GM12892 (cell line): ENCODE measurements around the gene OR4D10. TPM values are rescaled to one million over a fixed set of nuclear protein-coding genes. Genes with fewer than 3 reads are reported as not detected.
"Not testable (repeated sequence)": the region's sequence is repeated elsewhere in the genome, so short reads cannot be mapped to it uniquely, and the experiment has no call there.

Experiments
- DNase-seq: peaks from one replicate; pipeline ENCODE4 v3.0.0; 2011; ENCODE audit not compliant: insufficient read length
- FAIRE-seq: peaks from 2 replicates; lab custom pipeline; 2011; peaks lifted over from hg19 to GRCh38; lab: Jason Lieb, UNC
- POLR2A ChIP-seq: IDR thresholded peaks from 2 replicates; pipeline ENCODE4 v1.6.1; 2011; ENCODE audit warnings: low read depth, low read length, control low read depth
- POLR2AphosphoS5 ChIP-seq: IDR thresholded peaks from 2 replicates; pipeline ENCODE4 v1.6.1; 2011; ENCODE audit warnings: low read depth, low read length, control low read depth
- TAF1 ChIP-seq: IDR thresholded peaks from 2 replicates; pipeline ENCODE4 v1.6.1; 2011; ENCODE audit warnings: low read depth, mild to moderate bottlenecking, control low read depth, low read length, borderline replicate concordance
- polyA plus RNA-seq: library from polyadenylated mRNA; unstranded; fragments of >200 nt; gene quantifications from one replicate; pipeline ENCODE4 v1.2.1, GENCODE V29; 2012; ENCODE audit warnings: missing spikeins, inconsistent platforms; ENCODE audit not compliant: missing spikeins

The OR4D10 gene
- not detected for polyA plus RNA-seq

DNA sequence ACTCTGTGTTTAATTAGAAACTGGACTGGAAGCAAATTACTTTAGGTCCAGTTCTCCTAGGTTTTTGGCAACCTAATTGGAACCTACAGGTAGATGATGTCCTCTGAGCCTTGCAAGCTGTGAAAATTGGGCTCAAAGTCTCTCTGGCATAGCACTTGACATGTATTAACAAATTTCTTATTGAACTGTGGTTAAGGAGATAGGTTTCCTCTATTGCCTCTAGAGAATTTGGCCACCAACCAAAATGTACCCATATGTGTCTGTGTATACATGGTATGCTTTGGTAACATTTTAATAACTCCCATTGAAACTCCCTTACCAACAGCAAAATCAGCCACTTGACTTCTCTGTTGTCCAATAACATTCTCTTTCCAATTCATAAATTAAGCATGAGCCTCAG is at the start of gene OR4D10:
Gene OR4D10 (plus strand): TSS at position 301 of the 400 bp plus-strand sequence. CDS start 4,115 bp downstream, outside the sequence.
- DNase-seq (no peak), FAIRE-seq (no peak)
- TF ChIP-seq TAF1 (no peak), POLR2A (no peak), POLR2AphosphoS5 (no peak)

DNA sequence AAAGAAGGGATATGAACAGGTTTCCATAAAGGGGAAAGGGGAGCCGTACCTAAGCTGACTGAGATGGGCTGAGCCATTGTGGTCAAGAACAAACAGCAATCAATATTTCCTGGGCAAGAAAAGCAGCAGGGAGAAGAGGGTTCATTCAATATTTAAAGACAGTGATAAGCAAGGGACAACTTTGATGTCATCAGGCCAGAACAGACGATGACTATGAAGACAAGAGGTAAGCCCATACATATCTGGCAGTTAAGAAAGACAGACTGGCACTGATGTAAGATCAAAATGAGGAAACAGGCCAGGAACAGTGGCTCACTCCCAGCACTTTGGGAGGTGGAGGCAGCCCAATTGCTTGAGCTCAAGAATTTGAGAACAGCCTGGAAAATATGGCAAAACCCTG is 49.3 kb upstream of the OR4D10 start:
- no peak for FAIRE-seq
- DNase-seq, result no peak
- TF ChIP-seq TAF1, result no peak
- no peak for TF ChIP-seq POLR2A
- no peak for TF ChIP-seq POLR2AphosphoS5

DNA sequence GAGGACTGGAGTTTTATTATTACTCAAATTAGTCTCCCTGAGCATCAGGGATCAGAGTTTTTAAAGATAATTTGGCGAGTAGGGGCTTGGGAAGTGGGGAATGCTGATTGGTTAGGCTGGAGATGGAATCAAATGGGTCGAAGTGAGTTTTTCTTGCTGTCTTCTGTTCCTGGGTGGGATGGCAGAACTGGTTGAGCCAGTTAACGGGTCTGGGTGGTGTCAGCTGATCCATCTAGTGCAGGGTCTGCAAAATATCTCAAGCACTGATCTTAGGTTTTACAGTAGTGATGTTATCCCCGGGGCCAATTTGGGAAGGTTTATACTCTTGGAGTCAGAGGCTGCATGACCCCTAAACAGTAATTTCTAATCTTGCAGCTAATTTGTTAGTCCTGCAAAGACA is 48.0 kb upstream of the OR4D10 start:
- DNase-seq (no peak), FAIRE-seq (no peak)
- TF ChIP-seq TAF1 (no peak), POLR2A (no peak), POLR2AphosphoS5 (no peak)

DNA sequence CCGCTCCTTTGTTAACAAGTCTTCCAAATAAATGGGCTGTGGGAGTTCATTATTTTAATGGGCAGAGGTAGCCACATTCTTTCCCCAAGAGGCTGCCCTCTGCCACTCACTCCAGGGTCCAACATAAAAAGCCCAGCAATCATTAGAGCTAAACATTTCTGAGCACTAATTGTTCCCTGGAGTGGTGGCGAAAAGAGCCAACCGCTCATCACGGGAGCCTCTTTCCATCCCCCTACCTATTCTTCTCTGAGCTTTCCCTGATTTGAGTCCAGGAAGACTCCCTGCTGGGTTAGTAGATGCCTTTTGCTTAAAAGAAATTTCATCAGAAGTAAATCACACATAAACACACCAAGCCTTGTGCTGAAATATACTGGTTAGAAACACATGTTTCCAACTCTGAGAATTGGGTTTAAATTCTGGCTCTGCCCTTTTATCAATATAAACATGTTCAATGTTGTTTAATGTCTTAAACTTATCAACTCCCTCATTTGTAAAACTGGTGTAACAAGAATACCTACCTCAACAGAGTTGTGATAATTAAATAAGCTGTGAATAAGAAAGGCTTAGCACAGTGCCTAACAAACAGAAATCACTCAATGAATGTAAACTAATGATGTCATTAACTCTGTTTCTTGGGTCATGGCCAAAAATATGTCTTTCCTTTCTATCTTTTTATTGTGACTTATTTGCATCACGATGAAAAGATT is 46.6 kb upstream of the OR4D10 start, which contains the start of gene OR5A2:
Gene OR5A2 (minus strand): TSS at position 53 of the 707 bp plus-strand sequence. CDS start 3,460 bp downstream, outside the sequence.
- TF ChIP-seq POLR2AphosphoS5 (no peak), POLR2A (no peak), TAF1 (no peak)
- FAIRE-seq (no peak), DNase-seq (no peak)

DNA sequence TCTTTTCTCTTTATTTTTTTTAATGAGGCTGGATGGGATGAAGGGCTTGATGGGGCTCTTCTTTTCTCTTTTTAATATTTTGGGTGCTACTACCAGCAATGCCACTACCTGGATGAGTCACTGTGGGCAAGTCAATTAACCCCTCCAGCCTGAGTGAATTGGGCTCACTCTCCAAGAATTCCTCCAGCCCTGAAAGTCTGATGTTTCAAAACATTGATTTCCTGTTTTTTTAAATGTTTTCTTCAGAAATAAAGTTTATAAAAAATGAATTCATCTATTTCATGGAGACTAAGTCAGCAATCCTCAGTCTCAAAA is 46.1 kb upstream of the OR4D10 start:
- DNase-seq, result no peak
- no peak for TF ChIP-seq POLR2A
- TF ChIP-seq TAF1, result no peak
- TF ChIP-seq POLR2AphosphoS5, result no peak
- no peak for FAIRE-seq

DNA sequence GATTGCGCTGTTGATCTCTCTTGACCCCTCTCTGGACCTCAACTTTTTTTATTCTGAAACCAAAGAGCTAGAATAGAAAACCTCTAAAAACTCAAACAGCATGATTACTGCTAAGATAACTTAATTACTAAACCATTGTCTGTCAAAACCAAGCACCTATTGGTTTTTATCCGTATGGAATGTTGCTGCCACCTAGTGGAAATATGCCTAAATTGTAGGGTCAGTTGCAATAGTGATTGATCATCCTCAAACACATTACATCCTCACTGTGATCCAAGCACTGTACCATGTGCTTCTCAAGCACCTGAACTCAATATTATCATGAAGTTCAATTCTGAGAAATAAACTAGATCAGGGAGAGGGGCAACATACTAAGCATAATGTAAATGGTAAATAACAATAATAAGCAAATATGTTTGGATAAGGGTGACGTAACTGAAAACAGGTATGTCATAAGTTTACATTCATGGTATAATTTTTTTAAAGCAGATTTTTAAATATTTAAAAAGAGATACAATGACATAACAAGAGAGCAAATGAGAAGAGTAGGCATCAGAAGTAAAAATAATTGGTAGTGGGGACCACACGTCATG is 43.1 kb upstream of the OR4D10 start:
- DNase-seq (peak; percentile 3), FAIRE-seq (peak; percentile 98)
- TF ChIP-seq POLR2AphosphoS5, result no peak
- TF ChIP-seq TAF1, result no peak
- TF ChIP-seq POLR2A, result no peak

DNA sequence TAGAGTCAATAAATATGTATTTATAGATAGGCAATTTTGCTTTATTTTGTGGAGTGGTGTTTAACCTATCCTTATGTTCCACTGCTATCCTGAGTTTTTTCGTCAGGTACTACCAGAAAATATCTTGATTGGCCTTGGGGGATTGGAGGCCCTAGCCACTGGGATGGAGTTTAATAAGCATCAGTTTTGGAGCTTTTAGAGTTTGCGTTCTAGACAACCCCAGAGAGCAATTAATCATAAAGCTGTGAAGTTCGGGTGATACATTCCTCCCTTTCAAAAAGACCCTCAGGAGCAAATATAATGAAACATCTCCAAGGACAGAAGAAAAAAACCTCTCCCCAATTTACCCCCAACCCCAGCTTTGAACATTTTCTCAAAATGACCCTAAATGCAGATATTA is 36.9 kb upstream of the OR4D10 start, which contains the start of gene OR5A1:
Gene OR5A1 (plus strand): TSS at position 301 of the 400 bp plus-strand sequence. CDS start 6,700 bp downstream, outside the sequence.
- no peak for DNase-seq
- no peak for TF ChIP-seq POLR2A
- no peak for TF ChIP-seq TAF1
- TF ChIP-seq POLR2AphosphoS5, result no peak
- no peak for FAIRE-seq

DNA sequence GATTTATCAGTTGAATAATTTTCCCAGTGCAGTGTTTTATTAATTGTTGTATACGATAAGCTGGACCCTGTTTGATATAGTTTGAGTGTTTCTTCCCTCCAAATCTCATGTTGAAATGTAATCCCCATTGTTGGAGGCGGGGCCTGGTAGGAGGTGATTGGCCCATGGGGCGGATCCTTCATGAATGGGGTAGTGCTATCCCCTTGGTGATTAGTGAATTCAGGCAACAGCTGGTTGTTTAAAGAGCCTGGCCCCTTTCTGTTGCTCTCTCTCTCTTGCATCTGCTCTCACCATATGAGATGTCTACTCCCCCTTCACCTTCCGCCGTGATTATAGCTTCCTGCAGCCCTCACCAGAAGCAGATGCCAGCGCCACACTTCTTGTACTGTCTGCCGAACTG is 35.3 kb upstream of the OR4D10 start:
- DNase-seq (no peak), FAIRE-seq (no peak)
- no peak for TF ChIP-seq POLR2AphosphoS5
- no peak for TF ChIP-seq TAF1
- TF ChIP-seq POLR2A, result no peak

DNA sequence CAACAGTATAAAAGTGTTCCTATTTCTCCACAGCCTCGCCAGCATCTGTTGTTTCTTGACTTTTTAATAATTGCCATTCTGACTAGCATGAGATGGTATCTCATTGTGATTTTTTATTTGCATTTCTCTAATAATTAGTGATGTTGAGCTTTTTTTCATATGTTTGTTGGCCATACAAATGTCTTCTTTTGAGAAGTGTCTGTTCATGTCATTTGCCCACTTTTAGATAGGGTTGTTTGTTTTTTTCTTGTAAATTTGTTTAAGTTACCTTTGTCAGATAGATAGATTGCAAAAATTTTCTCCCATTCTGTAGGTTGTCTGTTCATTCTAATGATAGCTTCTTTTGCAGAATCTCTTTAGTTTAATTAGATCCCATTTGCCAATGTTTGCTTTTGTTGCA is 27.5 kb upstream of the OR4D10 start:
- DNase-seq, FAIRE-seq: not testable (repeated sequence)

DNA sequence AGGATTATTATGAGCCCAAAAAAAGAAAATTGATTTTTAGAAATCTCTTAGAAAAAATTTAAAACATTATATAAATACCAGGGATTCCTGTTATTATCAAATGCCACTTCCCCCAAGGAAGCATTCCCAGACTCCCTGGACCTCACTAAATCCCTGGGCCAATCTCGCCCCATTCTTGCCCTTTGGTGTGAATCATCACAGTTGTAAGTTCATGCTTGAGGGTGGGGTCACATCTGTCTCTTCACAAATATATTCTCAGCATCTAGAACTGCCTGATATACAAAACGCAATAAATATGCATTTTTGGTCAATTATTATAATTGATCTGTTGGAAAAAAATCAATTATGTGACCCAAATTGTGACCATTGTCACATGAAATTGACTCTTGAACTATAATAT is 24.6 kb upstream of the OR4D10 start:
- DNase-seq (no peak), FAIRE-seq (no peak)
- no peak for TF ChIP-seq POLR2AphosphoS5
- TF ChIP-seq POLR2A, result no peak
- TF ChIP-seq TAF1, result no peak

DNA sequence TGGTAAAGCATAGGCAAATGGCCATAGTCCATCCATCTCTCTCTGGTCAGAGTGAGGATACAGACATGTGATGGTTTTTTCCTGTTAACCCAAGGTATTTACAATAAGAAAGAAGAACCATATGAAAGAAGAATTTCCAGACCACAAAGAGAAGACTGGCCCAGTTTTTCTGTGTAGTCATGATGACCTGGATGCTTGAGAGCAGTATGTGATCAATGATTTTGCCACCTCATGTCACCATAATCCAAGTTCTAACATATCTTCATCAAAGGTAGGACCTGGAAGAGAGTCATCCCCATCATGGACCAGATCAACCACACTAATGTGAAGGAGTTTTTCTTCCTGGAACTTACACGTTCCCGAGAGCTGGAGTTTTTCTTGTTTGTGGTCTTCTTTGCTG is 16.5 kb upstream of the OR4D10 start, which contains the start of gene OR4D6:
Gene OR4D6 (plus strand): TSS at position 301 of the 400 bp plus-strand sequence. CDS start 0 bp downstream, at position 301.
- DNase-seq (no peak), FAIRE-seq (no peak)
- TF ChIP-seq POLR2A (no peak), TAF1 (no peak), POLR2AphosphoS5 (no peak)

DNA sequence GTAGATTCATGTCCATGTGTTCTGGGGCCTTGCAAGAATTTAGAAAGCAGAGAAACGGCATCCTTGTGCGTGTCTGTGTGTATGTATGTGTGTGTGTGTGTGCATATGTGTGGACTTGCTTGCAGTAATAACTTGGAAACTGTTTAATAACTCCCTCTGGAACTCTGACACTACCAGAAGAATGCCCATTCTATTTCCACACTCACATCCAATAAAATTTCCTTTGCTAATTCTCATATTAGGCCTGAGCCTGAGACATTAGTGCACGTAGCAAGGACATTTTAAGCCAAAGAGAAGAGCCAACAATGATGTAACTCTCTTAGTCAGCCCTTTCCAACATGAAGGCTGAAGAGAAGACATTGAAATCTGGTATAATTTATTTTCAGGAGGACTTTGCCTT is 13.2 kb upstream of the OR4D10 start:
- no peak for DNase-seq
- TF ChIP-seq POLR2A (no peak), POLR2AphosphoS5 (no peak), TAF1 (no peak)
- FAIRE-seq, result no peak
